Measurements from ENCODE around the gene CADPS2.

Gene CADPS2

DNA sequence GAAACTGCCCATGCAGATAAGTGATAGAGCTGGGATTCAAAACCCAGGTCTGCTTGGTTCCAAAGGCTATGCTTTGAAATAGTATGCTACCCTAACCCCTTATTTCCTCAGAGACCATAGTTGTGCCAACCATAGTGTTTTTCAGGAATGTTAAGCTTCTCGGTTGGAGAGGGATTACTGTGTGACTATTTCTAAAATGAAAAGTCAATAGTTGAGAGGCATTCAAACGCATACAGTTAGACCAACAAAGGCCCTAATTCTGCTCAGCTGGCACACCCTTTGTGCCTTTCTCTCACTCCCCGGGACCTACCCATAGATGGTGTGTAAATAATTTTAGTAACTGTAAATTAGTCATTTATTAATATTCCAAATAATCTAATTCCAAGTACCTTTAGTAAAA lies 118.9 kb downstream of the CADPS2 start:
- no peak for DNase-seq

DNA sequence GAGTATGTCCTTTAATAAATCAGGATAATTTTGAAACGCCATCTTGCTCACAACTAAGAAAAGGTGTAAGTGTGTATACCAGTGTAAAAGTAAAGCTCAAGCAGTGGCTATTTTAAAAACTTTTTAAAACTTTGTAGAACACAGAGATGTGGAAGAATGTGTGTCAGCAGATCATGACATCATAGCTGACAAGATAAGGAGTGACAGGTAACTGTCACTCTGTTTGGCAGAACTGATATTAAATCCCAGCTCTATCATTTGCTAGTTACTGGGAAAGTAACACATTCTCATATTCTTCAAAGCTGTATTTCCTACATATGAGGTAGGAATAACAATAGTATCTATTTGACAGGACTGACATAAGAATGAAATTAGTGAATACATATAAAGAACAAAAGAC lies 119.7 kb downstream of the CADPS2 start:
- no peak for DNase-seq

DNA sequence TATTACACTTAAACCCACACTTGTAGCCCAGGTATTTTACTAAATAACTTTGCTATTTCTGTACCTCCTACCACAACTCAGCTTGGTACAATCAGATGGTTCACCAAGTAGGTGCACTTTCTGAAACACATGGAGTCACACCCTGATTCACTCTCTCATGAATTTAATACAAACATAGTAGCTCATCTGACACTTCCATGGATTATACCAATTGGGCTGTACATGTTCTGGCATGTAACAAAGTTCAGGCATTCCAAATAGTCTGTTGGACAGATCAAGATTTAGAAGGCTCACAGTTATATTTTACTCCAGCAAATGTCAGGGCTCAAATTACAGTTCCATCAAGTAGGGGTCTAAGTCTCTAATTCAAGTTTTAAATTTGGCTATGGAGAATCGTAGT lies 121.4 kb downstream of the CADPS2 start:
- DNase-seq, result no peak

DNA sequence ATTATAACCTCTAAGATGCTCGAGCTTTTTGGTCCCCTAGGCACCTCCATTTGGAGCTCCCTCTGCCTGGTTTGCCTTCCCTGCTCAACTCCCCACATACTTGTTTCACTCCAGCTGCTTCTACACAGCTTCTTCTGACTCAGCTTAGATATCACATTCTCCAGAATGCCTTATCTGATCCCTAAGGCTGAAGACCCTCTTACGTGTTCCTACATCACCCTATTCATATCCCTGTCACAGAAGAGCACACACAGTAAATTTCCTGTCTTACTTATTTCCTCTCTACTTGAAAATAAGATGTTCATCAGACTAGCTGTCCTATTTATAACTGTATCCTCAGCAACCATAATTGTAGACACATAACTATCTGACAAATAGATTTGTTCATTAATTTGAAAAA lies 122.2 kb downstream of the CADPS2 start:
- DNase-seq, result no peak

DNA sequence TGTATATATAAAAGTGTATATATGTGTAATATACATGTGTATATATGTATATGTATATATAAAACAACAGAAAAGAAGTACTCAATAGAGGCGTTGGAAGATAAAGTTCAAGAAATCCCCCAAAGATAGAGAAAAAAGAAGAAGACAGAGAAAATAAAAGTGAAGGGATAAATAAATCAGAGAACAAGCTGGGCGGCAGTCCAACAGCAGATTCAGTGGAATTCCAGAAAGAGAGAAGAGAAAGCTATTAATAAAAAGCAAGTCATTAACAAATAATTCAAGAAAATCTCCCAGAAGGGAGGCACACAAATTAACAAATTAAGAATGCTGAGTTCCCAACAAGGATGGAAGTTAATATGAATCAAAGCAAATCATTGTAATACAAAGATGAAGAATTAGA lies 124.2 kb downstream of the CADPS2 start:
- no peak for DNase-seq

- DNase-seq, result no peak
Measured at GRCh38 chr7:122758501-122758900, 127.8 kb downstream of the CADPS2 start.

DNA sequence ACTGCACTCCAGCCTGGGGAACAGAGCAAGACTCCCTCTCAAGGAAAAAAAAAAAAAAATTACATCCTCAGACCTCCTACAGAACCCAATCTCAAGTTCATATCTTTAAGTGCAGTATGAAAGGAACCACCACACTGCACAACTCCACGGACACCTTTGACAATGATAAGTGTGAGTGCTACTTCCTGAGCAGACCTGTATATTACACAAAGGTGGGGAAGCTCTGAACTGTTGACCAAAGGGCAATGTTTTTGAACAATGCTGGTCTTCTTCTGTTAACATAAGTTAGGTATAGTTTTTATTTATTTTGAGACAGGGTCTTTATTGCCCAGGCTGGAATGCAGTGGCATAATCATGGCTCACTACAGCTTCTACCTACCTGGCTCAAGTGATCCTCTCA lies 129.4 kb downstream of the CADPS2 start:
- no peak for DNase-seq

DNA sequence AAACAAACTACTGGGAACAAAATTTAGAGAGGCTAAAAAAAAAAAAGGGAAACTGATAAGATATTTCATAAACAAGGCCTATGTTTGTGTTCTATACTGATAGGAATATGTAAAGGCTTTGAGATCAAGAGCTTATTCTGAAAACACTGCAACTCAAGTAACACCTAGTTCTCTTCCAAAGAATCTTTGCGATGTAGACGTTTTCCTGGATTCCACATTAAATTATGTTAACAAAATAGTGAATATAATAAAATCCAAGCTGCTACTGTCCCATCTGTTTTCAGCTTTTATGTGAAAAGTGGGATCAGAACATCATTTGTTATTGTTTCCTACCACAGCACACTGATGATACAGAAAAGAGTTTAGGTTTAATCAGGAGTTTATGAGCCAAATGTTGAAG lies 130.6 kb downstream of the CADPS2 start:
- DNase-seq, result no peak

- no peak for DNase-seq
Measured at GRCh38 chr7:122752583-122752982, 133.7 kb downstream of the CADPS2 start.

DNA sequence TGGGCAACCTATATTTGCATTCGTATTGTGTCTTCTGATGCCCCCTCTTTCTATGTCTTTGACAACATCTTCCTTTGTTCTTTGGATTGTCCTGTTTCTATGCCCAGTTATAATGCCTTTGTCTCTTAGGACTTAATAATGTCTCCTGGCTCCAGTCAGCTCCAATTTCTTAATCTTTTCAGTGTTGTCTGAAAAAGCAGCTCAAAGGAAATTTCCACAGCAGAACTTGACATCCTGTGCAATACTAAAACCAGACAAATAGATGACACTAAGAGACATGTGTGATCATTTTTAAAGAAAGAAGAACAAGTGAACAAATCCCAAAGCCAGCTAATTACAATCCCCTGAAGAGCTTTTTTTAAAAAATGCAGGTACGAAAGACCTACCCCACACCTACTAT lies 135.9 kb downstream of the CADPS2 start:
- no peak for DNase-seq

DNA sequence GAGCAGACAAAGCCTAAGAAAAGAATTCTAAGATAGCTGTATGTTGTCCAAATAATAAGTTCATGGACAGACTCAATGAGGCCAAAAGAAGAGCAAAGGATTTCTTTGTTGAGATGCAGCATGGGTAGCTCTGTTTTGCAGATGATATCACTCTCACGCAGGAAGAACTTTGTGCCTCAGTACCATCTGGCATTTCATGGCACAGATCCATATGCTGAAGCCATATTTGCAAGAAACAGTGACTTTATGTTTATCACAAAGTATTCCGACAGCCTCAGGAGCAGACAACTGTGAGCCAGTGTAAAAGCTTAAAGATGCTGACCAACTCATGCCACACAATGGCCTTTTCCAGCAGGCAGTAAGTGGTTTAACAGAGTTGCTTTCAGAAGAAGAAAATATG lies 138.1 kb downstream of the CADPS2 start:
- DNase-seq, result no peak

DNA sequence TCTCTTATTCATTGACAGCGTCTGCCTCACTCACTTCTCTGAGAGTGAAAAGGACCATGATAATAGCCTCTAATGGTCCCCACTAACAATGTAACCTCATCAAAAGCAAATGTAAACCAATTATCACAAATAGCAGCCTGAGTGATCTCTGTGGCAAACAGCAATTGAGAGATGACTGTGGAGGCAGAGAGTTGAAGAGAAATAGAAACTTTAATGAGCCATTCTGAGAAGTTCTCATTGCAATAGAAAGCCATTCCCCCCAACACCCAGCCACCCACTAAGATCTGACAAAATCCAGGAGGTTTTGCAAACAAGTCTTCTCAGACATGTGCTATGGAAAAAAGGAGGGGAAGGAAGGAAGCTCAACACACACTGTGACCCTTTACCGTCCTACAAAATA lies 139.3 kb downstream of the CADPS2 start:
- DNase-seq, result no peak

- DNase-seq, result no peak
Measured at GRCh38 chr7:122743211-122743610, 143.0 kb downstream of the CADPS2 start.

- no peak for DNase-seq
Measured at GRCh38 chr7:122738947-122739346, 147.3 kb downstream of the CADPS2 start.

GRCh38 chr7:122736183-122736582 lies 150.1 kb downstream of the CADPS2 start:
- DNase-seq, result no peak

- no peak for DNase-seq
Measured at GRCh38 chr7:122727759-122728158, 158.5 kb downstream of the CADPS2 start.

DNA sequence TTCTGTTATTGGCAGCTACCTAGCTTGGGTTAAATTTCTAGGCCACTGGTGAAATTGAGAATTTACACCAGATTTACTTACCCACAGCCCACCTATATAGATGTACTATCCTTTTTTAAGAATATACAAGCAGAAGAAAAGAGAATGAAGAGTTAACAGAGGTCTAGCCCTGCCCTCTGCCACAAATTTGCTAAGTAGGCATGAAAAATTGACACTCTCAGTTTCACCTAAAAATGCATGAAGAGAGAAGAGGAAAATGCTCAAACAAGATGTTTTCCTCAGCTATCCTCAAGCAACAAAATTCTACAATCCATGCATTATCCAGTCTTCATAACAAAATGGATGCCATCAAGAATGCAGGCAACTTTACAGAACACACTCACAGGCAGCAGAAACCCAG lies 158.9 kb downstream of the CADPS2 start:
- DNase-seq, result no peak

DNA sequence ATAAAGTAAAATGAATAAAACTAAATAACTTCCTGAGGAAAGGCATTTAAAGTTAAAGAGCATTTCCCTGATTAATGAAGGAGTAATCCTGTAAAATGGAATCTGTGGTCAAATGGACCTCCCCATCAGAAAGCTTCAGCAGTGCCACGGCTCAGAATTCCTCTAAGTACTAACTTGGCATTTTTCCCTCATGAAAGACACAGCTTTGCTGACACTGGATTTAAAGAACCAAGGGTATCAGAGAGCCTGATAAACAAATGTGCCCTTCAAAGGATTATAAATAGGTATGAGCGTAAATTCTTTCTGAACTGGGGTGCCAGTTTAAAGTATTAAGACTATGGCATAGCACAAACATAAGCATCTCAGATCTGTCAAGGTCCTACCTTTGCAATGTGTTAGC lies 159.4 kb downstream of the CADPS2 start:
- DNase-seq, result no peak

GRCh38 chr7:122724366-122724765 lies 161.9 kb downstream of the CADPS2 start:
- no peak for DNase-seq

DNA sequence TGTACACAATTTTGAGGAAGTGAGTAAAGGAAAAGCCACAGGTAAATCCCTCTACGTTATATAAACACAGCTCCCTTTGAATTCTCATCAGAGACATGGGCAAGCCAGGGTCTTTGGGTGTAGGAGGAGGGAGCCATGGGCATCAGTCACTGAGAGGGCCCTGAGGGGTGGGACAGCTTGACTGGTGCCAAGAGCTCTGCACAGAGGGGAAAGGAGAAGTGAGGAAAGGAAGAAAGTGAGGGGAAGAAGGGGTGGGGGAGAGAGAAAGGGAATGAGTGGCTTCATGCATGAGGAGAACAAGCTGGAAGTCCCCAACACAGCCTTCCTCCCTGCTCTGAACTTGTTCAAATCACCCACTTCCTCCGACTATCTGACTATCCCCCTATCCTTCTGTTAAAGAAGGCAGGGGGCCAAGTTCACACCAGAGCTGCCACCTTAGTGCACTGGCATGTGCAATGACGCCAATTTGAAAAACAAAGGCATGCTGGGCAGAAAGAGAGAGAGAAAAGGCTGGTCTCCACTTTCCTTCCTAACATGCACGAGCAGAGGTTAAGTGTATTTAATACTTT lies 167.2 kb downstream of the CADPS2 start:
- no peak for DNase-seq

DNA sequence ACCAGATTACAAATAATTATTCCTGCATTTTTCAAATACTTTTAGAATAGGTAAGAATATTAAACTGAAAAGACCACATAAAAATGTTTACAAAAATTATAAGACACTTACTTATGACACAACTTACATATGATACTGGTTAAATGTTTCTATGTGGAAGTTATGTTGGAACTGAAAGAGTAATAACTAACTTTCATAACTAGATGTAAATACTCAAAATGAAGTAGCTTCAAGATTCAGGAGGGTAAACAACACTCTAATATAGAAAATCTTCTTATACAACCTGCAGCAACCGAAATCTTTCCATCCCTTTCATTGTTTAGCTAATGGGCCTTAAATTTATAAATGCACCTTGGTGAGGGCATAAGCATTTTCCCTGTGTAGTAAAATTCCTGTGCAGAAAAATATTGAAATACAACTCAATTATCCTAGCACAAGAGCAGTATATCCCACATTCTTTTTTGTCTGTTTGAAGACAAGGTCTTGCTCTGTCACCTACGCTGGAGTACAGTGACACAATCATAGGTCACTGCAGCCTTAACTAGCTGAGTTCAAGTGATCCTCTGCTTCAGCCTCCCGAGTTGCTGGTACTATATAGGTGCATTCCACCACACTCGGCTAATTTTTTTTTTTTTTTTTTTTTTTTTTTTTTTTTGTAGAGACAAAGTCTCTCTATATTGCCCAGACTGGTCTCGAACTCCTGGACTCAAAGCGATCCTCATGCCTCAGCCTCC lies 168.7 kb downstream of the CADPS2 start:
- DNase-seq, result no peak

- no peak for DNase-seq
Measured at GRCh38 chr7:122715183-122715582, 171.1 kb downstream of the CADPS2 start.

DNA sequence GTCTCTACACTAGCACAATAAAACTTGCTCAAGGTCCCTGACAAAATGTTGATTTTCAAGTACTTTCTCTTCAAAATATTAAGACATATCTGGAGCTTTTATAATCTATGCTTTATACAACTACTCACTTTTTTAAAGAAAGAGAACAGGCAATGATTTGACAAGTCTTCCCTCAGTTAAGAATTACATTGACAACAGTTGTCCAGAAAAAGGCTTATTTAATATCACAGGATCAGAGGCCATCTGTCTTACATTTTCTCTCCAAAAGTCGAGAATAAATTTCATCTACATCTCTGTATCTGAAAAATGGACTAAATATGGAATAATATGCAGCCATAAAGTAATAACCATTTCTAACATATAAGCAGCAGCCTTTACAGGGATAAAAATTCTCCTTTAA lies 175.3 kb downstream of the CADPS2 start:
- DNase-seq, result no peak

GRCh38 chr7:122709930-122710646 lies 176.2 kb downstream of the CADPS2 start:
- DNase-seq, result no peak

DNA sequence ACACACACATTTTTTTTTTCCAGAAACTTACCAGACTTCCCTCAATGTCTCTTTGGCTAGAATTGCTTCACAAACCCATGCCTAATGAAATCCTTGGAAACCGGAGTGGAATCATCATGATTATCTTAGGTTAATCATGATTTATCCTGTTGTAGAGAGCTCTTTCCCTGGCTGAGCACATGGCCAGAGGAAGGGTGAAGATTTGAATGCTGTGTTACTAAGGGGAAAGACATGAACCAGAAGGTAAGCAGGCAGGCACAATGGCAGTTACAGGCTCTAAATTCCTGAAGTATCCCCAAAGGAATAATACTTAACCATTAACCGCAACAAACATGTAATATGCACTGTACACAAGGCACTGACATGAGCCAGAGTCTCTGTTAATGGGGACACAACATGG lies 179.4 kb downstream of the CADPS2 start:
- DNase-seq, result no peak

Measured in activated T-cell treated with anti-CD3 and anti-CD28 coated beads for 4 hours (primary cell).